IMR-90 (cell line): ENCODE measurements around the gene TRIM44. TPM values are rescaled to one million over a fixed set of nuclear protein-coding genes. Genes with fewer than 3 reads are reported as not detected.
A peak's percentile ranks its signal among the peaks of the same experiment; 100 is the strongest.

Source experiments
- ATAC-seq: fragments of 200-7000 bp; cut with Tn5 transposase; 2 replicates; pipeline ENCODE4 v1.9.1; 2020; ENCODE audit warnings: low read depth, mild to moderate bottlenecking, moderate library complexity
- BruUV-seq: library from RNA; stranded (reverse); fragments of 400-500 nt; replicated peaks from 2 replicates; lab custom pipeline; 2021; lab: Mats Ljungman, UMichigan
- CTCF ChIA-PET: fragments of 300-600 bp; formaldehyde crosslinking; extraction: SDS; loops from one replicate; lab custom pipeline; 2021; ENCODE audit warnings: antibody characterized with exemption; lab: Yijun Ruan, JAX
- POLR2A ChIA-PET: fragments of 300-600 bp; sonication (Branson Sonifier 250); formaldehyde crosslinking; loops from one replicate; lab custom pipeline; 2022; ENCODE audit warnings: antibody characterized with exemption; ENCODE audit not compliant: unreplicated experiment; lab: Charles Lee
- DNase-seq: peaks from one replicate; pipeline ENCODE4 v3.0.0; 2013
- H2AFZ ChIP-seq: replicated peaks from 2 replicates; pipeline ENCODE3; 2013; ENCODE audit warnings: low read length, mild to moderate bottlenecking; ENCODE audit not compliant: poor library complexity
- H2AK5ac ChIP-seq: 2 replicates; pipeline ENCODE4 v1.6.1; 2013; ENCODE audit warnings: low read depth, low read length, inconsistent platforms
- H2AK9ac ChIP-seq: replicated peaks from 2 replicates; pipeline ENCODE3; 2013; ENCODE audit warnings: mild to moderate bottlenecking, low read depth, low read length, moderate library complexity; ENCODE audit not compliant: poor library complexity
- H2BK120ac ChIP-seq: 2 replicates; pipeline ENCODE4 v1.6.1; 2013; ENCODE audit warnings: low read depth, low read length, inconsistent platforms
- H2BK15ac ChIP-seq: 3 replicates; pipeline ENCODE4 v1.6.1; 2013; ENCODE audit warnings: low read depth, low read length, inconsistent platforms
- H2BK20ac ChIP-seq: 2 replicates; pipeline ENCODE4 v1.6.1; 2013; ENCODE audit warnings: low read depth, mild to moderate bottlenecking, inconsistent platforms, low read length, moderate library complexity
- H2BK5ac ChIP-seq: 2 replicates; pipeline ENCODE4 v1.6.1; 2013; ENCODE audit warnings: mild to moderate bottlenecking, low read depth, low read length, inconsistent platforms; ENCODE audit not compliant: poor library complexity, severe bottlenecking
- H3K14ac ChIP-seq: replicated peaks from 2 replicates; pipeline ENCODE4 v1.6.1; 2013; ENCODE audit warnings: low read depth, low read length, inconsistent platforms
- H3K18ac ChIP-seq: 2 replicates; pipeline ENCODE4 v1.6.1; 2013; ENCODE audit warnings: low read depth, low read length, control low read depth
- H3K23ac ChIP-seq: 2 replicates; pipeline ENCODE4 v1.6.1; 2013; ENCODE audit warnings: low read depth, low read length, inconsistent platforms
- H3K27ac ChIP-seq: 2 replicates; pipeline ENCODE4 v1.5.1; 2013; ENCODE audit warnings: mild to moderate bottlenecking, control low read depth, low read length; ENCODE audit not compliant: insufficient read depth
- H3K27me3 ChIP-seq: 2 replicates; pipeline ENCODE4 v1.6.1; 2013; ENCODE audit warnings: low read length; ENCODE audit not compliant: control insufficient read depth, insufficient read depth
- H3K36me3 ChIP-seq: 2 replicates; pipeline ENCODE4 v1.6.1; 2013; ENCODE audit warnings: low read length, mixed read lengths; ENCODE audit not compliant: control insufficient read depth, insufficient read depth
- H3K4ac ChIP-seq: 2 replicates; pipeline ENCODE4 v1.6.1; 2013; ENCODE audit warnings: low read depth, low read length, inconsistent platforms
- H3K4me1 ChIP-seq: 2 replicates; pipeline ENCODE4 v1.6.1; 2013; ENCODE audit warnings: low read length, mixed read lengths; ENCODE audit not compliant: control insufficient read depth, insufficient read depth
- H3K4me2 ChIP-seq: 2 replicates; pipeline ENCODE4 v1.6.1; 2013; ENCODE audit warnings: low read depth, mild to moderate bottlenecking, control low read depth, low read length, moderate library complexity
- H3K4me3 ChIP-seq: 2 replicates; pipeline ENCODE4 v1.5.1; 2013; ENCODE audit warnings: low read depth, mild to moderate bottlenecking, control low read depth, low read length, moderate library complexity; ENCODE audit not compliant: insufficient read depth
- H3K56ac ChIP-seq: 2 replicates; pipeline ENCODE4 v1.6.1; 2013; ENCODE audit warnings: low read length, inconsistent platforms; ENCODE audit not compliant: insufficient read depth; ENCODE audit errors: extremely low read depth
- H3K79me1 ChIP-seq, 2 experiments: 2 replicates each; pipeline ENCODE4 v1.6.1; 2013; ENCODE audit warnings: low read length in 2 of 2, inconsistent platforms in 1 of 2, low read depth in 1 of 2
- H3K9ac ChIP-seq: 2 replicates; pipeline ENCODE4 v1.6.1; 2013; ENCODE audit warnings: low read depth, low read length, control low read depth
- H3K9me1 ChIP-seq: 2 replicates; pipeline ENCODE4 v1.6.1; 2013; ENCODE audit warnings: low read length, inconsistent platforms; ENCODE audit not compliant: insufficient read depth
- H3K9me3 ChIP-seq: 2 replicates; pipeline ENCODE4 v1.6.1; 2013; ENCODE audit warnings: low read length; ENCODE audit not compliant: control insufficient read depth, insufficient read depth
- H4K20me1 ChIP-seq: 2 replicates; pipeline ENCODE4 v1.6.1; 2013; ENCODE audit warnings: low read length, inconsistent platforms; ENCODE audit not compliant: insufficient read depth
- H4K5ac ChIP-seq: 2 replicates; pipeline ENCODE4 v1.6.1; 2013; ENCODE audit warnings: mild to moderate bottlenecking, low read depth, low read length, control low read depth
- H4K8ac ChIP-seq, 2 experiments: 2 replicates each; pipeline ENCODE4 v1.6.1; 2013; ENCODE audit warnings: low read depth in 2 of 2, low read length in 2 of 2, control low read depth in 1 of 2, inconsistent platforms in 1 of 2
- H4K91ac ChIP-seq: 2 replicates; pipeline ENCODE4 v1.6.1; 2013; ENCODE audit warnings: low read depth, low read length, inconsistent platforms; ENCODE audit not compliant: insufficient read depth
- BHLHE40 ChIP-seq: fragments of 150-350 bp; IDR thresholded peaks from 2 replicates; pipeline ENCODE4 v1.6.1; 2016; ENCODE audit warnings: mild to moderate bottlenecking, low read depth, low read length
- CEBPB ChIP-seq: IDR thresholded peaks from 2 replicates; pipeline ENCODE4 v1.6.1; 2012; ENCODE audit warnings: low read depth, low read length, improper control_type of control experiment
- CHD1 ChIP-seq: IDR thresholded peaks from 2 replicates; pipeline ENCODE4 v1.6.1; 2012; ENCODE audit warnings: low read depth, low read length, improper control_type of control experiment
- FOS ChIP-seq: fragments of 150-350 bp; IDR thresholded peaks from 2 replicates; pipeline ENCODE4 v1.6.1; 2016; ENCODE audit warnings: low read depth, low read length
- MAFK ChIP-seq: IDR thresholded peaks from 2 replicates; pipeline ENCODE4 v1.6.1; 2012; ENCODE audit warnings: low read depth, low read length, improper control_type of control experiment
- MAZ ChIP-seq: IDR thresholded peaks from 2 replicates; pipeline ENCODE4 v1.6.1; 2012; ENCODE audit warnings: low read depth, mild to moderate bottlenecking, low read length, improper control_type of control experiment, moderate library complexity, borderline replicate concordance
- MXI1 ChIP-seq: IDR thresholded peaks from 2 replicates; pipeline ENCODE4 v1.6.1; 2012; ENCODE audit warnings: low read depth, mild to moderate bottlenecking, low read length, moderate library complexity, borderline replicate concordance
- RFX5 ChIP-seq: IDR thresholded peaks from 2 replicates; pipeline ENCODE4 v1.8.0; 2012; ENCODE audit warnings: low read depth, mild to moderate bottlenecking, low read length, moderate library complexity
- USF2 ChIP-seq: fragments of 150-350 bp; IDR thresholded peaks from 2 replicates; pipeline ENCODE4 v1.6.1; 2017; ENCODE audit warnings: mild to moderate bottlenecking, antibody characterized with exemption, low read length, low read depth
- WGBS, 2 experiments: methylation state at CpG; one replicate each; pipeline versions ENCODE4 v1.1.5 to v1.1.7; 2013; ENCODE audit warnings: missing lambda C conversion rate in 2 of 2; ENCODE audit not compliant: insufficient read length in 1 of 2; ENCODE audit errors: extremely low coverage in 2 of 2; 5-methylcytosine and 5-hydroxymethylcytosine counted together
- dilution Hi-C: fragments of 300-500 bp; cut with HindIII; formaldehyde crosslinking; loops from one replicate; pipeline ENCODE4 v1.14.3; 2018; ENCODE audit warnings: low sequenced_read_pairs; ENCODE audit not compliant: unreplicated experiment
- in situ Hi-C: fragments of 300-500 bp; cut with MboI; formaldehyde crosslinking; loops from 3 replicates; pipeline ENCODE4 v1.14.3; 2019; ENCODE audit warnings: low sequenced_read_pairs, inconsistent platforms, mixed read lengths
- intact Hi-C: fragments of 100-400 bp; cut with micrococcal nuclease; formaldehyde crosslinking; loops from 2 replicates; pipeline ENCODE4 v1.10.0; 2022
- polyA plus RNA-seq, 3 experiments: library from polyadenylated mRNA; depleted of rRNA; stranded (reverse); fragments of >200 nt; gene quantifications; 2 replicates each; pipeline ENCODE4 v1.2.3, GENCODE V29; 2012; ENCODE audit warnings: low replicate concordance in 1 of 3
- total RNA-seq: library from RNA; depleted of rRNA; stranded (reverse); fragments of >200 nt; gene quantifications from 2 replicates; pipeline ENCODE4 v1.2.3, GENCODE V29; 2012

The TRIM44 gene
- total and polyA plus RNA-seq, 2 of the 4 experiments (the other 2 are of a cell fraction), result 50.7 to 104 TPM

- Histone ChIP-seq H2BK15ac (no peak overlapping the region), H3K4ac (no peak overlapping the region), H2AFZ (no peak overlapping the region), H3K18ac (no peak overlapping the region), H2BK5ac (no peak overlapping the region), H2BK120ac (no peak overlapping the region), H4K5ac (no peak overlapping the region), H4K20me1 (no peaks in the 10 kb centered on the region), H3K4me2 (no peak overlapping the region), H3K23ac (no peak overlapping the region), H3K27ac (no peak overlapping the region), H3K4me1 (peaks cover 6% of the 10 kb centered on the region), H3K9me1 (no peaks in the 10 kb centered on the region), H3K9me3 (no peaks in the 10 kb centered on the region), H2AK9ac (no peak overlapping the region), H3K79me1 (peaks cover 2 to 11% of the 10 kb centered on the region in 2 experiments), H3K36me3 (no peaks in the 10 kb centered on the region), H3K56ac (no peak overlapping the region), H3K4me3 (no peak overlapping the region), H3K14ac (peak overlapping the region; percentile 32; the same call in 1 of the 2 replicates), H3K27me3 (no peaks in the 10 kb centered on the region), H2BK20ac (no peak overlapping the region), H2AK5ac (no peak overlapping the region), H3K9ac (no peak overlapping the region), H4K91ac (no peak overlapping the region), H4K8ac (no peak overlapping the region)
- ChIA-PET CTCF (interaction anchor here (0.6 kb wide), 1 partner anchor 195 kb away, joined by 3 read pairs; no protein-coding TSS in a partner anchor), POLR2A (no interaction called here)
- no TSS peak for BruUV-seq
- intact Hi-C loops, result no loop called here
- TF ChIP-seq MAZ, result no peak
- TF ChIP-seq MAFK, result peak; percentile 56
- TF ChIP-seq FOS, result peak; percentile 16; the same call in 1 of the 2 replicates
- TF ChIP-seq CHD1, result no peak
- TF ChIP-seq USF2, result no peak
- TF ChIP-seq CEBPB, result no peak
- no peak for TF ChIP-seq RFX5
- TF ChIP-seq MXI1, result no peak
- no peak for TF ChIP-seq BHLHE40
- dilution Hi-C loops, result no loop called here
- DNase-seq (peak; percentile 50), ATAC-seq (no peak)
- in situ Hi-C loops, result no loop called here
- no CpG with 5 or more reads among the region's 3 CpGs for WGBS, 2 experiments
Observed at GRCh38 chr11:35658020-35658948, 4.3 kb upstream of the TRIM44 start.
